Activated naive CD4-positive, alpha-beta T cell treated with anti-CD3 and anti-CD28 coated beads for 36 hours (primary cell): ENCODE data around the gene LOX. TPM values are rescaled to one million over a fixed set of nuclear protein-coding genes. Genes with fewer than 3 reads are reported as not detected.

ENCODE experiments used
- CTCF ChIA-PET: fragments of 350-600 bp; sonication (Branson Sonifier 250); formaldehyde crosslinking; loops from one replicate; lab custom pipeline; 2021; ENCODE audit warnings: antibody characterized with exemption; lab: Charles Lee
- DNase-seq: peaks from one replicate; pipeline ENCODE4 v3.0.0-alpha.2; 2020
- H3K27ac Mint-ChIP-seq: one replicate; pipeline ENCODE4 v1.8.0; 2021; ENCODE audit warnings: mild to moderate bottlenecking, mixed read lengths
- H3K27me3 Mint-ChIP-seq: one replicate; pipeline ENCODE4 v1.8.0; 2021; ENCODE audit warnings: low read depth, mixed read lengths
- H3K36me3 Mint-ChIP-seq: one replicate; pipeline ENCODE4 v1.8.0; 2021; ENCODE audit warnings: low read depth, mixed read lengths
- H3K4me1 Mint-ChIP-seq: one replicate; pipeline ENCODE4 v1.8.0; 2021; ENCODE audit warnings: low read depth, mixed read lengths
- H3K4me3 Mint-ChIP-seq: one replicate; pipeline ENCODE4 v1.8.0; 2021; ENCODE audit warnings: mild to moderate bottlenecking, moderate library complexity, mixed read lengths
- H3K9me3 Mint-ChIP-seq: one replicate; pipeline ENCODE4 v1.8.0; 2021; ENCODE audit warnings: mixed read lengths
- intact Hi-C: fragments of 100-400 bp; cut with micrococcal nuclease; formaldehyde crosslinking; loops from one replicate; pipeline ENCODE4 v1.15.1; 2023
- total RNA-seq, 2 experiments: library from RNA; stranded (reverse); gene quantifications; one replicate each; pipeline ENCODE4 v1.2.3, GENCODE V29; 2021

Gene LOX, protein sequence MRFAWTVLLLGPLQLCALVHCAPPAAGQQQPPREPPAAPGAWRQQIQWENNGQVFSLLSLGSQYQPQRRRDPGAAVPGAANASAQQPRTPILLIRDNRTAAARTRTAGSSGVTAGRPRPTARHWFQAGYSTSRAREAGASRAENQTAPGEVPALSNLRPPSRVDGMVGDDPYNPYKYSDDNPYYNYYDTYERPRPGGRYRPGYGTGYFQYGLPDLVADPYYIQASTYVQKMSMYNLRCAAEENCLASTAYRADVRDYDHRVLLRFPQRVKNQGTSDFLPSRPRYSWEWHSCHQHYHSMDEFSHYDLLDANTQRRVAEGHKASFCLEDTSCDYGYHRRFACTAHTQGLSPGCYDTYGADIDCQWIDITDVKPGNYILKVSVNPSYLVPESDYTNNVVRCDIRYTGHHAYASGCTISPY
- total RNA-seq, result not detected

- DNase-seq, result peak; percentile 4
- intact Hi-C loops, result no loop called here
- H3K27me3 Mint-ChIP-seq, result peaks cover 49% of the 10 kb centered on the region
Measured at GRCh38 chr5:122078116-122079110, at the start of gene LOX. Gene LOX (minus strand): TSS chr5:122078259. CDS start chr5:122077985, 274 bp downstream.

GRCh38 chr5:122126756-122127321 lies 48.8 kb upstream of the LOX start:
- H3K4me1 Mint-ChIP-seq, result no peaks in the 10 kb centered on the region
- CTCF ChIA-PET, result interaction anchor here (0.8 kb wide), 1 partner anchor 19 kb away, joined by 4 read pairs; no protein-coding TSS in a partner anchor
- no peaks in the 10 kb centered on the region for H3K36me3 Mint-ChIP-seq
- H3K27ac Mint-ChIP-seq, result no peak overlapping the region
- DNase-seq, result no peak
- no peaks in the 10 kb centered on the region for H3K9me3 Mint-ChIP-seq
- no peak overlapping the region for H3K4me3 Mint-ChIP-seq
- intact Hi-C loops, result no loop called here
- no peaks in the 10 kb centered on the region for H3K27me3 Mint-ChIP-seq

More at GRCh38 chr5:122078116-122079110, at the start of gene LOX:
- Mint-ChIP-seq H3K4me1 (peaks cover 12% of the 10 kb centered on the region), H3K4me3 (peak within 1 kb of the TSS; percentile 66), H3K9me3 (no peaks in the 10 kb centered on the region), H3K27ac (no peak within 1 kb of the TSS), H3K36me3 (no peaks in the 10 kb centered on the region)
- CTCF ChIA-PET, result interaction anchor here (3.7 kb wide), 1 partner anchor 117 kb away, joined by 18 read pairs; the partner anchor contains the start of gene SRFBP1

DNA sequence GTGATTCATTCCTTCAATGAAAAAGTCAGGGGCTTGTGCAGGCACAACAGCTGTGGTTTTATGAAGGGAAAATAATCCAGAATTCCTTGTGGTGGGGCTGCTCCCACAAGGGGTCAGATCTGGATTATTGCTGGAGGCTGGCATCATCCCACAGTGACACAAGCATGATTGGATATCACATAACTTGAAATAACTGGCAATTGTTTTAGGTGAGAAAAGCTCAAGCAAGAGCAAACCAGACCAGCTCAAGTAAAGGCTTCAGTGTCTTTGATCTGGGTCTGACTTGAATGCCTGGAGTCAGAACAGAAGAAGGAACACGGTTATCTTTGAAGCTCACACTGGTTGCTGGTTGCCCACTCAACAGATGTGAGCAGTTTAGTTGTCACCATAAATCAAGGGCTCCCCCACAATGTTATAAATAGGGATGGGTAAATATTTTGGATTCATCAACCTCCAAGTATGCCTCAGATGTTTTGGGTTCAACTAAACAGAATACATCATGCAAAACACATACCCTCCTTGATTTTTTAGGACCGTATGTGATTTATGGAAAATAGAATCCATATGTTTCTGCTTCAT lies 48.2 kb upstream of the LOX start:
- Mint-ChIP-seq H3K9me3 (no peaks in the 10 kb centered on the region), H3K4me3 (no peak overlapping the region), H3K27me3 (no peaks in the 10 kb centered on the region), H3K4me1 (no peaks in the 10 kb centered on the region), H3K36me3 (no peaks in the 10 kb centered on the region), H3K27ac (no peak overlapping the region)
- intact Hi-C loops, result no loop called here
- DNase-seq, result no peak
- CTCF ChIA-PET, result no interaction called here

GRCh38 chr5:122124766-122125165 lies 46.7 kb upstream of the LOX start:
- no peaks in the 10 kb centered on the region for H3K9me3 Mint-ChIP-seq
- CTCF ChIA-PET, result no interaction called here
- H3K27ac Mint-ChIP-seq, result no peak overlapping the region
- no peak for DNase-seq
- H3K4me3 Mint-ChIP-seq, result no peak overlapping the region
- no peaks in the 10 kb centered on the region for H3K36me3 Mint-ChIP-seq
- intact Hi-C loops, result no loop called here
- peaks cover 2% of the 10 kb centered on the region for H3K4me1 Mint-ChIP-seq
- H3K27me3 Mint-ChIP-seq, result no peaks in the 10 kb centered on the region

- peaks cover 2% of the 10 kb centered on the region for H3K4me1 Mint-ChIP-seq
Measured at GRCh38 chr5:122121479-122122465, 43.7 kb upstream of the LOX start.

DNA sequence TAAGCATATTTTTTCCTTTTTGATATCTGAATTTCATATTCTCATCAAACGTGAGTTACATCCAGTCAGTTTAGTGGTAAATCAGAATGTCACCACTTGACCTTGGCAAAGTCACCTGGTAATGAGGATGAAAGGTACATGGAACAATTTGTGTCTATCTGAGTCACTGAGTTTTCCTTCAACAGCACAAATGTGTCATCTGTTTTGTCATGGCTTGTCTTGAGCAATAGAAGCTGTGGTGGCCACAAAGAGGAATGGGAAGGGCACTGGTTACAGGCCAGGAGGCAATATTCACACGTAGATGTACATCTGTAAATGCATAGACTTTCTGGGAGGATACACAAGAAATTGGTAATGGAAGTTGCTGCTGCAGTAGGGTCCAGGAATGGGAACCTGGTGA lies 42.9 kb upstream of the LOX start:
- CTCF ChIA-PET, result no interaction called here
- no peak for DNase-seq
- H3K4me3 Mint-ChIP-seq, result no peak overlapping the region
- no peaks in the 10 kb centered on the region for H3K9me3 Mint-ChIP-seq
- no peaks in the 10 kb centered on the region for H3K36me3 Mint-ChIP-seq
- no peaks in the 10 kb centered on the region for H3K27me3 Mint-ChIP-seq
- no peak overlapping the region for H3K27ac Mint-ChIP-seq
- intact Hi-C loops, result no loop called here
- peaks cover 2% of the 10 kb centered on the region for H3K4me1 Mint-ChIP-seq

More at GRCh38 chr5:122121479-122122465, 43.7 kb upstream of the LOX start:
- CTCF ChIA-PET, result no interaction called here
- H3K4me3 Mint-ChIP-seq, result no peak overlapping the region
- no peak overlapping the region for H3K27ac Mint-ChIP-seq
- H3K9me3 Mint-ChIP-seq, result no peaks in the 10 kb centered on the region
- no peak for DNase-seq
- no peaks in the 10 kb centered on the region for H3K36me3 Mint-ChIP-seq
- intact Hi-C loops, result no loop called here
- H3K27me3 Mint-ChIP-seq, result no peaks in the 10 kb centered on the region

DNA sequence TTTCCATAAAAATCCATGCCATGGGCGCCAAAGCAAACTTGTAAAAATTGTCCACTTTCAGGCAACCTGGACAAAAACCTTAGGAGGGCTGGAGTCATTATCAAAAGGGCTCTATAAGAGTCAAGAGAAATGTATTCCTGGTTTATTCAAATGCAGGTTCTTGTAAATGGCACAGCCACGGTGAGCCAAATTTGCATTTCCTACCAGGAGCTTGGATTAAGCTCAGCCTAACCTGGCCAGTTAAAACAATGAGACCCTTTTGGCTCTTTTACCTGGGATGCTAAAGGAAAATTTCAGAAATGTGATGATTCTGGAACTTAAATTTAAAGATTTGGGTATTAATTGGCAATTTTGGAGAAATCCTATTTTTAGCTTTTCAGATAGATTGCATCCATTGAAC lies 42.4 kb upstream of the LOX start:
- DNase-seq, result no peak
- Mint-ChIP-seq H3K9me3 (no peaks in the 10 kb centered on the region), H3K27ac (no peak overlapping the region), H3K4me1 (peaks cover 2% of the 10 kb centered on the region), H3K27me3 (no peaks in the 10 kb centered on the region), H3K4me3 (no peak overlapping the region), H3K36me3 (no peaks in the 10 kb centered on the region)
- CTCF ChIA-PET, result no interaction called here
- intact Hi-C loops, result no loop called here

- intact Hi-C loops, result no loop called here
- CTCF ChIA-PET, result no interaction called here
- H3K27ac Mint-ChIP-seq, result no peak overlapping the region
- DNase-seq, result no peak
- H3K4me1 Mint-ChIP-seq, result peaks cover 2% of the 10 kb centered on the region
- no peaks in the 10 kb centered on the region for H3K36me3 Mint-ChIP-seq
- no peak overlapping the region for H3K4me3 Mint-ChIP-seq
- H3K27me3 Mint-ChIP-seq, result no peaks in the 10 kb centered on the region
- no peaks in the 10 kb centered on the region for H3K9me3 Mint-ChIP-seq
Measured at GRCh38 chr5:122119205-122119604, 41.1 kb upstream of the LOX start.

GRCh38 chr5:122118356-122118948 lies 40.4 kb upstream of the LOX start:
- H3K36me3 Mint-ChIP-seq, result no peaks in the 10 kb centered on the region
- DNase-seq, result no peak
- peaks cover 2% of the 10 kb centered on the region for H3K4me1 Mint-ChIP-seq
- intact Hi-C loops, result no loop called here
- H3K27me3 Mint-ChIP-seq, result no peaks in the 10 kb centered on the region
- no peak overlapping the region for H3K4me3 Mint-ChIP-seq
- no peak overlapping the region for H3K27ac Mint-ChIP-seq
- no peaks in the 10 kb centered on the region for H3K9me3 Mint-ChIP-seq
- CTCF ChIA-PET, result no interaction called here

DNA sequence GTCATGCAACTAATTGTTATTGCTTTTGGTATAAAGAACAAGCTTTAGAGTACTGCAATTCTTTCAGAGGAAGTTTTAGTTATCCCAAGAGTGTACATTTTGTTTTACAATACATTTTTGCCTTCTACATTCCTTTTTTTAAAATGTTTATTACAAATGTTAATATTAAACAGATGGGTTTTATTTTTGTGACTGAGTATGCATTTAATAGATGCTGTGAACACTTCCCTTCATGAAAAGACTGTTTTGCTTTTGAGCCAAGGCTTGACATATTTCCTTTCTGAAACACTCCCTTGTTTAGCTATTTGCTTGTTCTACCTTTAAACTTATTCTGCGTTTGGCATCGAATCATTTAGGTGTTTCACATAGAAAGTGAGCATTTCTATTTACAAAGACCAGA lies 36.4 kb upstream of the LOX start:
- Mint-ChIP-seq H3K27ac (no peak overlapping the region), H3K27me3 (no peaks in the 10 kb centered on the region), H3K9me3 (no peaks in the 10 kb centered on the region), H3K4me1 (no peaks in the 10 kb centered on the region), H3K36me3 (no peaks in the 10 kb centered on the region), H3K4me3 (no peak overlapping the region)
- DNase-seq, result no peak
- CTCF ChIA-PET, result interaction anchor here (1.0 kb wide), 1 partner anchor 12 kb away, joined by 3 read pairs; no protein-coding TSS in a partner anchor
- intact Hi-C loops, result no loop called here
